ENCODE data around the gene MTA2. TPM values are rescaled to one million over a fixed set of nuclear protein-coding genes. Genes with fewer than 3 reads are reported as not detected.

The MTA2 gene
- total and polyA plus RNA-seq, 2 of the 8 experiments (the other 6 are each of a cell fraction or from before 2014, with no cell fraction given): 25.7 to 114 TPM

- TF ChIP-seq SUZ12 (IDR thresholded peaks at IDR 0.05; ENCODE audit: low read length) (peak; percentile 51; the same call in 1 of the 2 replicates), SP1 (IDR thresholded peaks at IDR 0.05; ENCODE audit: low read depth, low read length) (no peak), CBX5 (IDR thresholded peaks at IDR 0.05; ENCODE audit: low read depth, low read length) (no peak), SP4 (IDR thresholded peaks at IDR 0.05; ENCODE audit: low read length) (no peak), RNF2 (IDR thresholded peaks at IDR 0.05; ENCODE audit: borderline replicate concordance, low read depth, low read length, missing control alignments, poor library complexity, severe bottlenecking) (no peak), POU5F1 (IDR thresholded peaks at IDR 0.05; ENCODE audit: low read depth, low read length) (no peak), TEAD4 (IDR thresholded peaks at IDR 0.05; ENCODE audit: low read depth, low read length) (no peak), CBX8 (IDR thresholded peaks at IDR 0.05; ENCODE audit: borderline replicate concordance, low read depth, low read length) (no peak), ASH2L (IDR thresholded peaks at IDR 0.05; ENCODE audit: low read length) (peak; percentile 48), KDM4A (IDR thresholded peaks at IDR 0.05; ENCODE audit: low read depth, low read length, severe bottlenecking) (peak; percentile 86), BRCA1 (IDR thresholded peaks at IDR 0.05; ENCODE audit: low read depth, low read length) (no peak), CTBP2 (IDR thresholded peaks at IDR 0.05; ENCODE audit: borderline replicate concordance, insufficient read depth, insufficient read length, low read length) (no peak), KDM1A (IDR thresholded peaks at IDR 0.05; ENCODE audit: borderline replicate concordance, low read length) (0 out of 2 replicates have a peak, but pooled peaks have one; percentile 30), POLR2AphosphoS5 (IDR thresholded peaks at IDR 0.05; ENCODE audit: low read depth, low read length) (0 out of 2 replicates have a peak, but pooled peaks have one; percentile 57), TBP (IDR thresholded peaks at IDR 0.05; ENCODE audit: low read depth, low read length) (no peak), MAX (IDR thresholded peaks at IDR 0.05) (peak; percentile 95), TCF12 (IDR thresholded peaks at IDR 0.05; ENCODE audit: low read depth, low read length) (no peak), SP2 (IDR thresholded peaks at IDR 0.05; ENCODE audit: low read length) (no peak), KDM5A (IDR thresholded peaks at IDR 0.05; ENCODE audit: low read length) (no peak), E2F6 (IDR thresholded peaks at IDR 0.05) (peak; percentile 95)
- TF ChIP-seq, protein P1, sequence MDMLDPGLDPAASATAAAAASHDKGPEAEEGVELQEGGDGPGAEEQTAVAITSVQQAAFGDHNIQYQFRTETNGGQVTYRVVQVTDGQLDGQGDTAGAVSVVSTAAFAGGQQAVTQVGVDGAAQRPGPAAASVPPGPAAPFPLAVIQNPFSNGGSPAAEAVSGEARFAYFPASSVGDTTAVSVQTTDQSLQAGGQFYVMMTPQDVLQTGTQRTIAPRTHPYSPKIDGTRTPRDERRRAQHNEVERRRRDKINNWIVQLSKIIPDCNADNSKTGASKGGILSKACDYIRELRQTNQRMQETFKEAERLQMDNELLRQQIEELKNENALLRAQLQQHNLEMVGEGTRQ (IDR thresholded peaks at IDR 0.05; ENCODE audit: low read length): peak; percentile 66
These were observed 741 bp upstream of the MTA2 start (continued) for GRCh38 chr11:62602141-62603071.

Data from H1 (cell line).